Thyroid gland (tissue), 4 donors: ENCODE results near the gene BOD1L2.

Source experiments
- CTCF ChIP-seq, 6 experiments: fragments of 200-600 bp in 3 of 6; fragments of 450-650 bp in 3 of 6; sonication (generic) in 3 of 6; IDR thresholded peaks; one replicate each; pipeline ENCODE4 v1.5.1; 2016 to 2019; ENCODE audit warnings: antibody characterized with exemption in 6 of 6, mild to moderate bottlenecking in 2 of 6, inconsistent platforms in 1 of 6, moderate library complexity in 1 of 6
- POLR2A ChIP-seq, 2 donors: fragments of 450-650 bp; IDR thresholded peaks; one replicate each; pipeline ENCODE4 v1.6.1; 2017; ENCODE audit warnings: antibody characterized with exemption in 2 of 2, mild to moderate bottlenecking in 2 of 2, moderate library complexity in 1 of 2

GRCh38 chr18:57195341-57195740 lies 48.5 kb downstream of the BOD1L2 start:
- TF ChIP-seq POLR2A (IDR thresholded peaks at IDR 0.05) (no peak), CTCF (IDR thresholded peaks at IDR 0.05) (no peak)
